HG03066 (cell line): ENCODE data around the gene PEA15.

Source experiments
- ATAC-seq: cut with Tn5 transposase; IDR thresholded peaks from one replicate; pipeline ENCODE4 v1.9.1; 2021; ENCODE audit warnings: low read depth; ENCODE audit not compliant: unreplicated experiment

The PEA15 gene

DNA sequence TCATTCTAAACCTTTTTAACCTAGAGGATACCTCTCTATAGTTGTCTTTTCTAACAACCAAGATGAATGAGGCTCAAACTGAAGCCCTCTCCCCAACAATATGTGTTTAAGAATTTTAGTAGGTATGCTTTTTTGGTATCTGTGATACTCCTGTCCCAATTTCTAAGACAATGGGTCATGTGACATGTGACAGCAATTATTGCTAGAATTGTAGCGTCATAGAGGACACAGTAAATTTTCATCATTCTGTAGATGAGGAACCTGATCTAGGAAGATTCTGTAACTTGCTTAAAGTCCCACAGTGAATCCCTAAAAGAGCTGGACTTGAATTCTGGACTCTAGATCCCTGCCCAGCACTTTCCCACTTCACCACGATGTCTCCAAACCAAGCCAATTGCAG, 26.5 kb upstream of the PEA15 start:
- no peak for ATAC-seq

DNA sequence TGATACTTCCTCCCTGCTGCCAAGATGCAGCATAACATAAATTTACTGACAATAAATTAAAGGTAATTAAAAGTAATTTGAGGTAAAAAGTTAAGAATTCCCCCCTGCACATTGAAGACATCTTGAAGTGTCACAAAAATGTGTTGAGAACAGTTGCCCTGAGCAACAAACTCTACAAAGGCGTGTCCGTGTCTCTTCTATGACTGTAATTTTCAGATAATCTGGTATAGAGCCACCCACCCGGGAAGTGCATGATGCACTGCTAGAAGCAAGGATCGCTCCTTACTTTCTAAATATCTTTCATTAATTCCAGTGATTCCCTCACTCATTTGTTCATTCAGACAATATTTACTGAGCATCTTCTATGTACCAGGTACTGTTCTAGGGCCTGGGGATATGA, 25.8 kb upstream of the PEA15 start:
- ATAC-seq, result no peak

DNA sequence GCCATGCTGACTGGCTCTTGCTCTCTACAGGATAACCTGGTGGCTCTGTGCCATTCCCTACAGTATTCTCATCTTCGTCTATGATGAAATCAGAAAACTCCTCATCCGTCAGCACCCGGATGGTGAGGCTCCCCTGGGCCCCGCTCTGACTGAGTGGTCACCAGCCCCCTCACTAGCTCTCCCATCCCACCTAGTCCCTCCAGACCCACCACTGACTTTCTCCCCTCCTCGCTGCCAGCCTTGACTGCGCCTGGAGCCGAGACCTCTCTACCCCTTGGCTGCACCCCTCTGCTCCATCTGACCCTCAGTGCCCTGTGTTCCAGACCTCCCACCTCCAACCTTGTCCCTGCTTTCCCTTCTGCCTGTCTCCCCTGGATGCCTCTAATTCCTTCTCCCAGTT, 18.9 kb upstream of the PEA15 start:
- no peak for ATAC-seq

DNA sequence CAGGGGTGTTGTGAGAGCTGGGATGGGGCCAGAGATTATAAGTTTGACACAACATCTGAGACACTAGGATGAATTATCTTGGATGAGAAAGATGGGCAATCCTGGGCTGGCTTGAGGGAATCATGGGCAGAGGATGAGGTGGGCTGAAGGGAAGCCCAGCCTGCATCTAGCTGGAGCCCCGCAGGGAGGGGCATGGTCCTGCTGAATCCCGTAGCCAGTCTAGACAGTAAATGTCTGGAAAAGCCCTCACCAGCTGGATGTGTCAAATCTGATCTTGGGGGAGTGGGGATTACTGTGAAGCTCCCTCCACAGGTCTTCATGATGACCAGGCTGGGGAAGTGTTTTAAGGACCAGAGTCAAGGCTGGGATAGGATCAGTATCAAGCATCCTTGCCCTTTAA, 18.5 kb upstream of the PEA15 start:
- no peak for ATAC-seq

DNA sequence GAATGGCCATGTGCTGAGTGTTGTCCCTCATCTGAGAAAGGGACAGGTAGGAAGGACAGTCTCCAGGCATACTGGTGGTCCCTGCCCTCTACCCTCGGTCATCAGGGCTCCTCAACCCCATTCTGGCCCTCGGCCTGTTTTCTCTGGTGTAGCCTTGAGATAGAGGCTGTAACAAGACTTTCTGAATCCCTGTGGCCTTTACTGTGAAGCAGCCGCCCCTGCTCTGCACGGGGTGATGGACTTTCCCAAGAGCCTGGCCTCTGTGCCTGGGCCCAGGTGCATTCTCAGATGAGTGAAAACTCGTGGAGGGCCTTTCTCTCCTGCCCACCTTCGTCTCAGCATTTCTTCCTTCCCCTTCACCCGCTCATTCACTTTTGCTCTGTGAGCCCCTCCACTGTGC, 17.8 kb upstream of the PEA15 start:
- ATAC-seq, result no peak

DNA sequence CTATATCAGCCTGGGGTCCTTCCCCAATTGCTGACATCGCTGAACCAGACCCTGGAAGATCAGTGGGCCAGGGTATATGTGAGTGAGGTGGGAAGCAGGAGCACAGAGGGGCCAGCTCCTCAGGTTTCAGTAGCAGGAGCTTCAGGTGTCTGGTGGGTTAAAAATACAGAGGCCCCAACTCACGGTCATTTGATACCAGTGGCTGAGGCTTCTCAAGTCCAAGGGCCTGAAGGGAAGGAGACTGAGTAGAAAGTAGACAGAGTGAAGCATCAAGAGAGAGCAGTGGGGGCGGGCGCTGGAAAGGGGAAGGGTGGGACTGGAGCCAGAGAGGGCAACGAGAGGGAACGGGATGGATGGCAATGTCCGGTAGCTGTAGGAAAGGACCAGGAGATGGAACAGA, 16.8 kb upstream of the PEA15 start:
- no peak for ATAC-seq

DNA sequence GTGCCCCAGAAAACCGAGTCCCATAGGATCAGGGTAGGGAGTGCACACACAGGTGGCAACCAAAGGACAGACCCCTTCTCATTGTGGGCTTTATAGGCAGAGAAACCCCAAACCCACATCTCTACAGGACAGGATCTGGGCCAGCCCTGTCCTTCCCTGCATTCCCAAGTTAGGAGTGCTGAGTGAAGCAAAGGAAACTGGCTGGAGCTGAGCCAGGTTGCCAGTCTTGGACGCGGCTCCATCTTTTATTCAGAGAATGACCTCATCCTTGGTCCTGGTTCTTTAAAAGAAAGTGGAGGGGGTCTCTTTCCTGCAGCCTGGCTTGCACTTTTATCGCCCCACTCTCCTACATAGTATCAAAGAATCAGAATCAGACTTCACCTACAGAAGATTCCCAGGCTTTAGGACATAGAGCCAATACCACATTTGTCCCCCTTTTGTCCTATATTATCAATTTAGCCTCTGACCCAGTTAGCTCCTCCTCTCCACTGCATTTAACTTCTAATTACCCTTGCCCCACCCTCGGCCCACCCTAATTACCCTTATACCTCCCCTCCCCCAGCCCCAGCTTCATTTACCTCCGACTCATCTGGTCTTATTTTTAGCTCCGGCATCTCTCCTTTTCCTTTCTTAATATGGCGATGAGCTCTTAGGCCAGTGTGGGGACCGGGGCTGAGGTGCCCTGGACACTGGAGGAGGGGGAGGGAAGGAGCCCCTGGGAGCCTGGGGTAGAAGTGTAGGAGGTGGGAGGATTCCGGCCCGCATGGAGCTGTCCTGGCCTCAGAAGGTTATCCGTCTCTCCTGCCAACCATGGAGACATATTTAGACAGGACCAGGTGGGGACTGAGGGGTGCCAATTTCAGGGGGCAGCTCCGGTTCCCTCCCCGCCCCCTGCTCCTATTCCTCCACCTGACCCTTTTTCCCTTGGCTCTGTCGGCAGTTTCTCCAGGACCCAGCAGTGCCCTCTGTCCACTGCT, 15.2 kb upstream of the PEA15 start, which contains the start of gene CASQ1:
CASQ1 (plus strand) TSS at position 927 of the 977 bp plus-strand sequence. CDS start 177 bp downstream, outside the sequence.
- no peak for ATAC-seq

DNA sequence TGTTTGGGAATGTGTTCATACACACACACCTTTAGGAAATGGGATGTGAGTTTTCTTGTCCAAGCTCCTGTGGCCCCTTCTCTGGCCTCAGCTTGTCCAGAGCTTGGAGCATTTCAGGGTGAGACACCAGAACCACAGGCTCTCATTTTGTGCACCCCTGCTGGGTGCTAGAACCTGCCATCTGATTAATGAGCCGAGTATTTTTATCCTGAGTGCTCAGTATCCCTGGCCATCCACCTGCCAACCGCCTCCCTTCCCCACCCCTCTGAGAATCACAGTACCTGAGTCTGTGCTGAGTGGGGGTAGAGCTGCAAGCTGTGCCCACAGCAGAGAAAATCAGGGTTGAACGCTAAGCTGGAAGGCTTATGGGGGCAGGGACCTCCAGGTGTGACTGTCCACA, 13.4 kb upstream of the PEA15 start:
- no peak for ATAC-seq

DNA sequence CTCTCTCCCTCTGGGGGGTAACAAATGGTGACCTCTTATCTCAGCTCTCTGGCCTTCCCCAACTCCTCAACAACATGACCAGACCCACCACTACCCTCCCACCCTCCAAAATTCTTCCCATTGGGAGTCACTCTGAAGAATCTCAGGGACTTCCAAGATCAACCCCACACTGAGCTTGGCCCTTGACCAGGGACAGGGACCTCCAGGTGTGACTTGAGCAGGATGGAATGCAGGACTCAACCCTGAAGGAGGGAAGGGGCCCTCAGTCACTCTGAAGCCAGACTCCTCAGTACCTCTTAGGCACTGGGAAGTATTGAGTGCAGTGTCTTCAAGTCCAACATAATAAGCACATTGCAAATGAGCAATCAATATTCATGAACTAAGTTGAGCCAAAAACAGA, 12.9 kb upstream of the PEA15 start:
- no peak for ATAC-seq

- ATAC-seq, result peak; percentile 48
These were observed 11.9 kb upstream of the PEA15 start for GRCh38 chr1:160193091-160193819.

DNA sequence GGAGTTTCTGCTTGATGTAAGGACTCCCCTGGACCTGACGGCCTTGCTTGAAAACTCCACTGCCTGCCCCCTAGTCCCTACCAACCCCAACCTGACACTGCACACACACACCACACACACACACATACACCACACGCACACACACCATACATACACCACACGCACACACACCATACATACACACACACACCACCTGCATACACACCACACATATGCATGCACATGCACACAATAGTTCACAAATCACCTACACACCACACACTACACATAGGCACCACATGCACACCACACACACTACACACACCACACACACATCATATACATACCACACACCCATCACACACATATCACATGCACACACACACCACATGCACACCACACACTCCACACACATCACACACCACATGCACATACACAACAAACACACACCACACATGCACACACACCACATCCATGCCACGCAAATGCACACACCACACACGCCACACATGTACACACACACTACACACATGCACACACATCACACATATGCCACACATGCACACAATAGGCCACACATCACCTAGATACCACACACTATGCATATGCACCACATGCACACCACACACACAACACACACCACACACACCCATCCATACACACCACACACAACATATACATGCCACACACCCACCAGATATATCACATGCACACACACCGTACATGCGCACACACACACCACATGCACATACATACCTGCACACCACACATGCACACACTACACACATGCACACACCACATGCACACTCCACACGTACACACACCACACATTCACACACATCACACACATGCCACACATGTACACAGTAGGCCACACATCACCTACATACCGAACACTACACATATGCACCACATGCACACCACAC, 11.1 kb upstream of the PEA15 start:
- no peak for ATAC-seq

GRCh38 chr1:160194737-160195059, 10.5 kb upstream of the PEA15 start:
- no peak for ATAC-seq

DNA sequence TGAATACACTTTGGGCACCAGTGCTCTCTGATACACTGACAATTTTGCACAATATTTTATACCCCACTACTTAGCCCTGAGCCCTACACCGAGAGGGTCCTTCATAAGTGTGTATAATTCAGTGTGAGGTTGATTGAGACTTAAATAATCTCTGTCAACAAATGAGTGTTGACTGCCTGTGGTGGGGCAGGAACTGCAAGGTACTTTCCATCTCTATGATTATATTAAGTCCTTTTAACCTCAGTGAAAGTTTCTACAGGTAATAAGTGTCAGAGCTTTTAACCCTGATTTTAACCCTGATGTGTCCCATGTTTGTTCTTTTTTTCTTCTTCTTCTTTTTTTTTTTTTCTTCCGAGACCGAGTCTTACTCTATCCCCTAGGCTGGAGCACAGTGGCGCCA, 9.0 kb upstream of the PEA15 start:
- no peak for ATAC-seq

- ATAC-seq, result no peak
These were observed 8.0 kb upstream of the PEA15 start for GRCh38 chr1:160197231-160197630.

DNA sequence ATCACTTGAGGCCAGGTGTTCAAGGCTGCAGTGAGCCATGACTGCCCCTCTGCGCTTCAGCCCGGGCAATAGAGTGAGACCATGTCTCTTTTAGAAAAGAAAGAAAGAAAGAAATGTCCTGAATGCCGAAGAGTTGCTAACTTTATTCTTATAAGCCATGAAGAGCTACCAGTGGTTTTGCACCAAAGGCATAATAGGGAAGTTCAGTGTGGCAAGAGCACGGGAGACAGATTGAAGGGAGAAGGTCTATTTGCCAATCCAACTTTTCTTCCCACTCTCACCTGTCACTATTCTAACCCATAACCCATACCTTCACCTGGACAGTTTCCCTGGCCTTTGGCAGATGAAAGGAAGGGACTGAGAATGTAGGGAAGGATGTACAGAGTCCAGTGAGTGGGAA, 4.4 kb upstream of the PEA15 start:
- ATAC-seq, result no peak

- ATAC-seq, result peak; percentile 57
These were observed 500 bp upstream of the PEA15 start for GRCh38 chr1:160204526-160205241.

DNA sequence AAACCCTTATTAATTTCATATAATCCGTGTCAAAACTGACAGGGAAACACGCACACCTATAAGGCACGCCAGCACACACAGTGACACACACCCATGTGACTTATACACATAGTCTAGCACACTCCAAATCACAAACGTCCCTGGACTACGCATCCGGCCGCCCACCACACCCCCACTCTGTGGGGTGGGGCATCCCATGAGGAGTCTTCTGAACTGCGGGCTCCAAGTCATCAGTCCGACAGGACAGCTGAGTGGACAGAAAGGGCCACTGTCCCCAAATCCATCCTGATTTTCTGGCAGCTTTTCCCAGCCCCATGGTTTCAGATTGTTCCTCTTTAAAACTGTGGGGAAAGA, 829 bp downstream of the PEA15 start:
- no peak for ATAC-seq

DNA sequence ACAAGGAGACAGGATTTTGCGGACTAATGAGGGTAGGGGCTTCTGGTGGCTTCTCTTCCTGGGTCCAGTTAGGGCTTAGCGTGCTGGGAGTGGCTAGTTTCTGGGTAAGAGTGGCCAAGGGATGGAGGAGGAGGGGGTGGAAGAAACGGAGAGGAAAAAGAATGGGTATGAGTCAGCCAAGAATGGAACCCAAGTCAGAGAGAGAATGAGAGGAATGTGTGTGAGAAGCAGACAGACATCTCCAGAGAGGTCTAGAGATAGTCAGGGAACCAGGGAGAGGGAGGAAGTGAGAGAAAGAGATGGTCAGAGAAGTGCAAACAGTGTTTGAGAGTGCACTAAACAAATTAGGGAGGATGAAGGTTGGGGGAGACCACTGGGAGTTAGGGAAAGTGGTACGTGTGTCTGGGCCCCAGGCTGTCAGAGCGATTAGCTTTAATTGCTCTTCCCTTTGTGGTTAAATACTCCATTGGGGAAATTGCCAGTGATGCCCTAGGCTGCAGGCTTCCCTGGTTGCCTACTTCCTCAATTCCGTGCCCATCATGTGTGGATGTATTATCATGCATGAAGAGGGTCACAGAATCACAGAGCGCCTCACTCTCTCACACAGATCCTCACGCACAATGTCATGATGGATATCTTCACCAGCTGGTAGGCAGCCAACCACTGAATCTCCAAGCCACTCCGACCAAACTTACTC, 1.4 kb downstream of the PEA15 start:
- no peak for ATAC-seq

- no peak for ATAC-seq
These were observed 2.0 kb downstream of the PEA15 start for GRCh38 chr1:160207118-160207650.
